H1 (cell line): ENCODE results near the gene PLCB4.

Experiments used
- HDAC6 ChIP-seq: IDR thresholded peaks from one replicate; pipeline ENCODE4 v1.7.1; 2012; ENCODE audit warnings: low read depth, mild to moderate bottlenecking, inconsistent platforms, low read length, moderate library complexity
- POLR2A ChIP-seq, 2 experiments: IDR thresholded peaks; 1 replicate in 1 of 2; 2 replicates in 1 of 2; pipeline ENCODE4 v1.6.1; 2011; ENCODE audit warnings: low read depth in 2 of 2, low read length in 2 of 2, mild to moderate bottlenecking in 2 of 2; ENCODE audit errors: control extremely low read depth in 1 of 2

DNA sequence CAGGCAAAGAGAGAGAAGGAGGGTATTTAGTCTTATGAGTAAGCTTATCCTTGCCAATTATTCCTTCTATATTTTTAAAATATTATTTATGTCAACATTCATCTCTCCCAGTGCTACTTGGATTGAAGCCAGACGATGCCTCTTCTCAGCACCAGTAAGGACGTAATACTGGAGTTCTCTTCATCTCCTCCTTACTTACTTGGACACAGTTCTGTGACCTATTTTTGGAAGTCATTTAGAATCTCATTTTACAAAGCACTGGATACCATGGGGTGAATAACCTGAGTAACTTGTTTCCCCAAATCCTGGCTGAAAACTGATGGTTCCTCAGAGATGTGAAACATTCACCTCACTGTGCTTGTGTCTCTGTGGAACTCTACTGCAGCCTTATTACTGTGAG, 308.1 kb downstream of the PLCB4 start:
- TF ChIP-seq HDAC6 (no peak), POLR2A (IDR thresholded peaks at IDR 0.05; ENCODE audit: control extremely low read depth in 1 of 2, low read depth in 2 of 2, low read length in 2 of 2) (no peak)
